Mucosa of stomach (tissue), 1 donor: ENCODE measurements around the gene APOB.

Source experiments
- H3K27me3 ChIP-seq: one replicate; pipeline ENCODE4 v1.7.0; 2013; ENCODE audit warnings: mild to moderate bottlenecking, low read length; ENCODE audit not compliant: control insufficient read depth, insufficient read depth
- H3K36me3 ChIP-seq: one replicate; pipeline ENCODE4 v1.7.0; 2013; ENCODE audit warnings: low read length; ENCODE audit not compliant: control insufficient read depth, insufficient read depth
- H3K4me1 ChIP-seq: one replicate; pipeline ENCODE4 v1.7.0; 2013; ENCODE audit warnings: mild to moderate bottlenecking, low read length; ENCODE audit not compliant: control insufficient read depth, insufficient read depth
- H3K4me3 ChIP-seq: one replicate; pipeline ENCODE4 v1.7.0; 2013; ENCODE audit warnings: low read length
- H3K9ac ChIP-seq: one replicate; pipeline ENCODE4 v1.7.0; 2013; ENCODE audit warnings: mild to moderate bottlenecking, low read length, moderate library complexity
- H3K9me3 ChIP-seq: one replicate; pipeline ENCODE4 v1.7.0; 2013; ENCODE audit warnings: mild to moderate bottlenecking, low read length, moderate library complexity; ENCODE audit not compliant: control insufficient read depth
- donor health status: Pancreatic carcinoma.

APOB gene

DNA sequence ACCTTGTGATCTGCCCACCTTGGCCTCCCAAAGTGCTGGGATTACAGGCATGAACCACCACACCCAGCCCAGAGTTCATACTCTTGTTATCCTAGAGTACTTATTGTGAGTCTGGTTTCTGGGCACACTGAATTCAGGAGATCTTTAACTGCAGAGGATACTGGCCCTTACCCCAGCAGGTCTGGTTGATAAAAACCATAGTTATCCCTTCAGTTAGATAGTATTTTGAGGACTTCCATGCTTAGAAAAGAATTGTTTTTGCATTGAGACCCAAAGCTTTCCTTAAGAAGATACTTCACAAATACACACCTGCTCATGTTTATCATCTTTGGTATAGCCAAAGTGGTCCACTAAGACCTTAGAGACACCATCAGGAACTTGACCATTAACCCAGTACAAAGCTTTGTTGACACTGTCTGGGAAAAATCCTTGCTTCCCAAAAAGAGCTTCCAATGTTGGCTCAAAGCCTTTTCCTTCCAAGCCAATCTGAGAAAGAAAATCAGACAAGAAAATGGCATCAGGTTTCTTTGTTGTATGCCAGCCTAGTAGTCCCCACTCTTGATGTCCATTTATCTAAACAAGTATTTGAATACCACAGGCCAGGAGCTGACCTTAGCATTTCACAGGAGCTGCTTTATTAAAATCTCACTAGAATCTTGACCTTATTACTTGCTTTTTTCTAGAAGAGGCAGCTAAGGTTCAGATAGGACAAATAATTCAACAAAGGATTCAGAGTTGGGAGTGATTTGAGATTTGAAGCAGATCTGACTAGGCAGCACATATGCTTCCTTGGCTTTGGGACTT, 17.2 kb downstream of the APOB start:
- Histone ChIP-seq H3K4me3 (no peak overlapping the region), H3K4me1 (no peaks in the 10 kb centered on the region), H3K9ac (no peak overlapping the region), H3K27me3 (no peaks in the 10 kb centered on the region), H3K36me3 (no peaks in the 10 kb centered on the region), H3K9me3 (no peaks in the 10 kb centered on the region)

DNA sequence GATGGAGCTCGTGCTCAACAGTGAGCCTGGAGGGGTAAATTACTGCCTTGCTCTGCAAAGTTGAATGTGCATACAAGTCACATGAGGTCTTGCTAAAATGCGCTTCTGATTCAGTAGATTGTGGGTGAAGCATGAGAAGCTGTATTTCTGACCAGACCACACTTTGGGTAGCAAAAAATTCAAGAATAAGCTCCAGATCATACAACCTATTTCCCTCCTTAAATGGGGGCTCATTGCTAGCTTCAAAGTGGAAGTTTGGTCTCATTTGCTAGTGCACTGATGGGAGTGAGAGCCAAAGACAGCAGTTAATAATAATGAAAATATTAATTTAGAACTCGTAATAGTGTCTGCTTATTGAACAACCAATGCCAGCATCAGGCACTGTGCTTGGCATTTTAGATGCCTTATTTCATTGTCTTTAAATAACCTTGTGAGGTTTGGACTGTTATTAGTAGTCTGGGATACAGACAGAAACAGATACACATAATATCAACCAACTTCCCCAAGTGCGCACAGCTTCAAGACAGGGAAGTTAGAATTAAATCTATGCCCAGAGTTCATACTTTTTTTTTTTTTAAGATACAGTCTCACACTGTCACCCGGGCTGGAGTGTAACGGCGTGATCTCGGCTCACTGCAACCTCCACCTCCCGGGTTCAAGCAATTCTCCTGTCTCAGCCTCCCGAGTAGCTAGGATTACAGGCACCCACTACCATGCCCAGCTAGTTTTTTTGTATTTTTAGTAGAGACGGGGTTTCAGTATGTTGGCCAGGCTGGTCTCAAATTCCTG, 18.0 kb downstream of the APOB start:
- H3K9ac ChIP-seq = no peak overlapping the region
- H3K27me3 ChIP-seq = no peaks in the 10 kb centered on the region
- no peaks in the 10 kb centered on the region for H3K4me1 ChIP-seq
- H3K9me3 ChIP-seq = no peaks in the 10 kb centered on the region
- no peak overlapping the region for H3K4me3 ChIP-seq
- H3K36me3 ChIP-seq = no peaks in the 10 kb centered on the region

DNA sequence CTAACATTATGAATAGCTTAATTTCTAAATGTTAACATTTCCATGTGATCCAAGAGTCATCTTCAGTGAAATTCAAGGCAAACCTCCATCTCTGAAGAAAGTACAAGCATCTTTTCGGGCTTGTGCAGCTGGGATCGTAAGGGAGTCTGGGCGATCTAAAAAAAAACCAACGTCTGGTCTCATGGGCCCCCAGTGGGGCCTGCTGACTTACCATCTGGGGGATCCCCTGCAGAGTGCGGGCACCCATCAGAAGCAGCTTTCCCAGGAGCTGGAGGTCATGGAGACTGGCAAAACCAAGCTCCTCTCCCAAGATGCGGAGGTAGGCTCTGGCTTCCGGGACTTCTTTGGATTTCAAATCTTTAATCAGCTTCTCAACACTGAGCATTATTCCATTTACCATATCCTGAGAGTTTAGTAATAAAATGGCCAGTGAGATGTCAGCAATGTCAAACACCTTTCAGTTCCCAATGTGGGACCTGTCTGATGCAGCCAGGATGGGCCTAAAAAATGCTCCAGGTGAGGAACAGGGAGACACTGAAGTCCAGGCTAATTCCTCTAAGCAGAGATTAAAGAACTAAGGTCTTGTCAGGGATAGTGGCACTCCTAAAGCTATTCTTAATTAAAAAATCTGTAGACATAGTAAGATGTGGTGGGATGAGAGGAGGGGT, 19.0 kb downstream of the APOB start:
- H3K4me3 ChIP-seq = no peak overlapping the region
- no peaks in the 10 kb centered on the region for H3K9me3 ChIP-seq
- H3K27me3 ChIP-seq = no peaks in the 10 kb centered on the region
- H3K36me3 ChIP-seq = no peaks in the 10 kb centered on the region
- H3K4me1 ChIP-seq = no peaks in the 10 kb centered on the region
- no peak overlapping the region for H3K9ac ChIP-seq

DNA sequence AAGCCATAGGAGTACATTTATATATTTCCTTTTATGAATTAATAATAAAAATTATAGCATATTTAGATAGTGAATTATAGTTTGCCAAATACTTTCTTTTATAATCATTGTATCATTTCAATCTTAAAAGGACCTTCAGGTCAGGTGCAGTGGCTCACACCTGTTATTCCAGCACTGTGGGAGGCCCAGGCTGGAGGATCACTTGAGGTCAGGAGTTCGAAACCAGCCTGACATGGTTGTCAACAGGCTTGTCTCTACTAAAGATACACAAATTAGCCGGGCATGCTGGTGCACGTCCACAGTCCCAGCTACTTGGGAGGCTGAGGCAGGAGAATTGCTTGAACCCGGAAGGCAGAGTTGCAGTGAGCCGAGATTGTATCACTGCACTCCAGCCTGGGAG, 19.7 kb downstream of the APOB start:
- Histone ChIP-seq H3K36me3 (no peaks in the 10 kb centered on the region), H3K9ac (no peak overlapping the region), H3K9me3 (no peaks in the 10 kb centered on the region), H3K4me3 (no peak overlapping the region), H3K4me1 (no peaks in the 10 kb centered on the region), H3K27me3 (no peaks in the 10 kb centered on the region)

DNA sequence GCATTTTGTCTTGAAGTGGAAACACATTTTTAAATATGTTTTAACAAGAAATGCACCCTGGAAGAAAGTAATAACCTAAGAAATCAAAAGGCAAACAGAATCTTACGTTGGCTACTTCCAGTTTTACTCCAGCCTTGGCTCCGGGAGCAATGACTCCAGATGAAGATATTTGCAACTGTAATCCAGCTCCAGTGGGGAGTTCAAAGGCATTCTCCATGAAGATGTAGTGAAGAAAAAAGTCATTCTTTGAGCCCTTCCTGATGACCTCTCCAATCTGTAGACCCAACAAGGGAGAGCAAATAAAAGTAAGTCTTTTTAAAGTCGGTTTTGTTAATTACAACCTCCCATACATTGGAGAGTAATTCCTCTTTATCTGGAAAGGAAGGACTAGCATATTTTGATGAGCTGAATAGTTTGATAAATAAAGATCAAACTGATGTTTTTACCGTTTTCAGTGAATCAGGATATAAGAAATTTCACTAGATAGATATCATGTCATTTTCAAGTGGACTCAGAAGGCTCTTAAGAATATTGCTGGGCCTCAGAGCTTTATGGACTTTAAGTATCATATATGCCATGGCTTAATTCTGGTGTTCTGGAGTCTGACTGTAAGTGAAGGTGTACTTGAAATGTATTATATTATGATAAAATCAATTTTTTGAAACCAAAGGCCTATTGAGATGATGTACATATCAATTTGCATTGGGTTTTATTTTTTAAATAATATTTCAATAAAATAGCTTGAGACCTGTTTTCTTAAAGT, 20.3 kb downstream of the APOB start:
- Histone ChIP-seq H3K4me3 (no peak overlapping the region), H3K9me3 (no peaks in the 10 kb centered on the region), H3K27me3 (no peaks in the 10 kb centered on the region)

DNA sequence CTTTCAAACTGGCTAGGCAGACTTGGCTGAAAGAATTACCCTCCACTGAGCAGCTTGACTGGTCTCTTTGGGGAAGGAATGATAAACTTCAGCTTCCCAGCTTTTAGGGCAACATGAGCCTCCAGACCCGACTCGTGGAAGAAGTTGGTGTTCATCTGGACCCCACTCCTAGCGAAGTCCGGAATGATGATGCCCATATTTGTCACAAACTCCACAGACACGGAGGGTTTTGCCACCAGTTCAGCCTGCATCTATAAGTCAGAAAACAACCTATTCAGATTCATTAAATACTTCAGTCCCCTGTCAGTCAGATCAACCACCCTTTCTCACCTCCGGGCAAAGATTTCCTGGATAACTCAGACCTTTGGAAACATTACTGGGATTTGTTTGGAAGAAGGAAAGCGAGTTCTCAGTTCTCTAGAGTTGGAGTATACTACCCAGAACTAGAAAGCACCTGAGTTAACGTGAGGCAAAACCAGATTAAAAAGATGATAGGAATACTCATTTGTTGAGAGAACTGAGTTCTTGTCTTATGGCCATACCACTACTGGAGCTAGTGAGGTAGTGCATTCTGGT, 21.0 kb downstream of the APOB start:
- H3K27me3 ChIP-seq = no peaks in the 10 kb centered on the region
- H3K4me3 ChIP-seq = no peak overlapping the region
- H3K9ac ChIP-seq = no peak overlapping the region
- no peaks in the 10 kb centered on the region for H3K9me3 ChIP-seq
- no peaks in the 10 kb centered on the region for H3K36me3 ChIP-seq
- no peaks in the 10 kb centered on the region for H3K4me1 ChIP-seq

More for the DNA sequence above, 20.3 kb downstream of the APOB start:
- H3K4me1 ChIP-seq = no peaks in the 10 kb centered on the region
- no peaks in the 10 kb centered on the region for H3K36me3 ChIP-seq
- H3K9ac ChIP-seq = no peak overlapping the region

DNA sequence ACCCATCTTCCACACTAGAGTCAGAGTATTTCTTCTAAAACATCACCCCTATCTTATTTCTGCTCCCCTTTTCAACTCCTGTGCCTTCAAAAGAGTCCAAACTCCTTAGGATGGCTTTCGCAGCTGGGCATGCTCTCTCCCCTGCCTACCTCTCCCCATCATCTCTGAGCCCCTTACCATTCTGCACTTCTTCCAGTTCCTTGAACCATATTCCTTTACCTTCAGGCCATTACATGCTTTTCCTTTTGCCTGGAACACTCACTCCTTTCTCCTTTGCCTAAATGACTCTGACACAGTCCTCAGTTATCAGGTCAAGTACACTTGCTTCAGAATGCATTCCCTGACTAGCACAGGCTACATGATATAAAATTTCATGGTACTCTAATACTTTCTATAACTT, 22.4 kb downstream of the APOB start:
- H3K27me3 ChIP-seq = no peaks in the 10 kb centered on the region
- no peaks in the 10 kb centered on the region for H3K36me3 ChIP-seq
- no peaks in the 10 kb centered on the region for H3K4me1 ChIP-seq

DNA sequence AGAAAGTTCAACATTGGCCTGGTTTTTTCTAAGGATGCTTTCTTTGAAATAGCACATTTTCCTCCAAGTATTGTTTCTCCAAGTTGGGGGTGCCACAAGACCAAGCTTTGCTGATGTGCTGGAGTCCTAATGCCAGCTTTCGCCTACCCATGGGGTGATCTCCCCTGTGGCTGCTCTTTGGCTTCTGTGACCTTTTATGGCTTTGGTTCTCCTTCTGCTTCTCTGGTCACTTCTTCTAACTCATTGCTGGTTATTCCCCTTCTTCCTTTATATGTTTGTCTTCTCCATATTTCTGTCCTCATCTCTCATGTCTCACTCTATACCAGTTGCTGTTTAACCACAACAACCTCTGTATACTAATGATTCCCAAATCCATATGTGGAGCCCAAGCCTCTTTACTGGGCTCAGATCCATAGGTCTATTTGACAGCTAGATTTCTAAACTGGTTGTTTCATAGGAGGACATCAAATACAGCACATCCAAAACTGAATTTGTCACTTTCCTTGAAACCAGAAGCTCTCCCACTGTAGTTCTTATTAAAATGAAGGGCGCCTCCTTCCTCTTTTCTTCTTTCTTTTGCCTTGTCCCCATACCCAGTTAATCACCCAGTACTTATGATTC, 23.1 kb downstream of the APOB start:
- Histone ChIP-seq H3K4me1 (no peaks in the 10 kb centered on the region), H3K9me3 (no peaks in the 10 kb centered on the region), H3K4me3 (no peak overlapping the region), H3K36me3 (no peaks in the 10 kb centered on the region), H3K27me3 (no peaks in the 10 kb centered on the region), H3K9ac (no peak overlapping the region)

More for the DNA sequence above, 22.4 kb downstream of the APOB start:
- no peak overlapping the region for H3K9ac ChIP-seq
- no peak overlapping the region for H3K4me3 ChIP-seq
- H3K9me3 ChIP-seq = no peaks in the 10 kb centered on the region

DNA sequence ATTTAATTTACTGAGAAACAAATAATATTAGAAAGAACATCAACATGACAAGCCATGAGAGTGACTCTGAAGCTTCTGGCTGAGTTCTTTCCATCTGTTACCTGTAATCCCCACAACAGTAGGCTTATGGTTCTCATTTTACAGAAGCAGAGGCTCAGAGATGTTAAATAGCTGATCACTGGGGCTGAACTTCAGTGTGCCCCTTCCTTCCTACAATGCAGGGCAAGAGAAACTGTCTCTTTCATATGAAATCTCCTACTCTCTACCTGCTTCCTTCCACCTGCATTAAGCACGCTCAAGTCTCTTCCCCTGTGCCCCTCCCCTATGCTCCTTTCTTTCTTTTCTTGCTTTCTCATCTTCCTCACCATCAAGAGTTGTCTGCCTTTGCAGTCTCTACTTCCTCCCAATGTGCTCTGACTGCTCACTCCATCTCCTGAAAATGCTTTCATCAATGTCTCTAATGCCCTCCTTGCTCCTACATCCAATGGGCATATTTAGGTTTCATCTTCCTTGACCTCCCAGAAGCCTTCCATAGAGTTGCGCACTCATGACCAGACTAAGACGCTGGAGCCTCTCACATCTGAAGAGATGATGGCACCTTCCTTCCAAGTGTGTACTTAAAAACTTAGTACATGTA, 23.7 kb downstream of the APOB start:
- no peaks in the 10 kb centered on the region for H3K4me1 ChIP-seq
- H3K4me3 ChIP-seq = no peak overlapping the region
- H3K27me3 ChIP-seq = no peaks in the 10 kb centered on the region
- H3K9me3 ChIP-seq = no peaks in the 10 kb centered on the region
- H3K9ac ChIP-seq = no peak overlapping the region
- H3K36me3 ChIP-seq = no peaks in the 10 kb centered on the region

DNA sequence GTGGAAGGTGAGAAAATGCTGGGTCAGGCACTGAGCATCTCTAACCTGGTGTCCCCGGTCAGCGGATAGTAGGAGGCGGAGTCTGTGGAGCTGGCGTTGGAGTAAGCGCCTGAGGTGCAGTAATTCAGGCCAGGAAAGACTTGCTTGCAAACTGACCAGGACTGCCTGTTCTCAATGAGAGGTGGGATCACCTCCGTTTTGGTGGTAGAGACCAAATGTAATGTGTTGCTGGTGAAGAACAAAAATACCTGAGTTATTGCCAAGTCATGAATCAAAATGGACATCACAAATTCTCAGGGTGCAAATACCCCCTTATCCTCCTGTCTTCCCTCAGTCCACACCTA, 24.2 kb downstream of the APOB start:
- H3K4me1 ChIP-seq = no peaks in the 10 kb centered on the region
- no peak overlapping the region for H3K4me3 ChIP-seq
- no peak overlapping the region for H3K9ac ChIP-seq
- no peaks in the 10 kb centered on the region for H3K27me3 ChIP-seq
- no peaks in the 10 kb centered on the region for H3K9me3 ChIP-seq
- no peaks in the 10 kb centered on the region for H3K36me3 ChIP-seq
